Stimulated activated CD4-positive, alpha-beta T cell treated with anti-CD3 and anti-CD28 coated beads, Interleukin-15, amount 100 ng/mL, for 48 hours (primary cell): ENCODE results near the gene CYTH3.
"Not testable (repeated sequence)": the region's sequence is repeated elsewhere in the genome, so short reads cannot be mapped to it uniquely, and the experiment has no call there.

ENCODE experiments used
- DNase-seq, 2 donors: peaks; one replicate each; pipeline ENCODE4 v3.0.0-alpha.2; 2020; ENCODE audit warnings: low read depth in 2 of 2

CYTH3 gene

GRCh38 chr7:6272481-6273323 is at the start of gene CYTH3:
CYTH3 (minus strand) TSS chr7:6272624; CDS start chr7:6272507, 117 bp downstream.
- DNase-seq = peak; percentile 35 to 70

- DNase-seq = no peak
Observed at GRCh38 chr7:6320791-6321190, 48.4 kb upstream of the CYTH3 start.

GRCh38 chr7:6317797-6318438 is 45.5 kb upstream of the CYTH3 start:
- DNase-seq = no peak

GRCh38 chr7:6316226-6316625 is 43.8 kb upstream of the CYTH3 start:
- DNase-seq = no peak

GRCh38 chr7:6315746-6316145 is 43.3 kb upstream of the CYTH3 start:
- no peak for DNase-seq

- DNase-seq = no peak
Observed at GRCh38 chr7:6310271-6310993, 38.0 kb upstream of the CYTH3 start.

GRCh38 chr7:6307762-6308161 is 35.3 kb upstream of the CYTH3 start:
- no peak for DNase-seq

- DNase-seq = no peak
Observed at GRCh38 chr7:6306471-6306870, 34.0 kb upstream of the CYTH3 start.

GRCh38 chr7:6305330-6305729 is 32.9 kb upstream of the CYTH3 start:
- no peak for DNase-seq

GRCh38 chr7:6301446-6301845 is 29.0 kb upstream of the CYTH3 start:
- not testable (repeated sequence) for DNase-seq

GRCh38 chr7:6299774-6300173 is 27.4 kb upstream of the CYTH3 start:
- DNase-seq = no peak

GRCh38 chr7:6294839-6295238 is 22.4 kb upstream of the CYTH3 start:
- no peak for DNase-seq

GRCh38 chr7:6293202-6293601 is 20.8 kb upstream of the CYTH3 start:
- DNase-seq = no peak

GRCh38 chr7:6291941-6292340 is 19.5 kb upstream of the CYTH3 start:
- DNase-seq = not testable (repeated sequence)

- no peak for DNase-seq
Observed at GRCh38 chr7:6291531-6291930, 19.1 kb upstream of the CYTH3 start.

GRCh38 chr7:6290319-6290741 is 17.9 kb upstream of the CYTH3 start:
- no peak for DNase-seq

- no peak for DNase-seq
Observed at GRCh38 chr7:6288270-6288860, 15.9 kb upstream of the CYTH3 start.

GRCh38 chr7:6286486-6286885 is 14.1 kb upstream of the CYTH3 start:
- no peak for DNase-seq

- no peak for DNase-seq
Observed at GRCh38 chr7:6284461-6285360, 12.3 kb upstream of the CYTH3 start.

GRCh38 chr7:6284055-6284400 is 11.6 kb upstream of the CYTH3 start:
- no peak for DNase-seq

- DNase-seq = not testable (repeated sequence)
Observed at GRCh38 chr7:6283391-6284054, 11.1 kb upstream of the CYTH3 start.
